Epithelial cell of esophagus (primary cell): ENCODE data around the gene SLC6A6.
"Not testable (repeated sequence)": the region's sequence is repeated elsewhere in the genome, so short reads cannot be mapped to it uniquely, and the experiment has no call there.

Experiments used
- DNase-seq: peaks from one replicate; pipeline ENCODE4 v3.0.0; 2010; ENCODE audit warnings: low read depth
- H3K4me3 ChIP-seq: 2 replicates; pipeline ENCODE4 v1.5.1; 2011; ENCODE audit warnings: mild to moderate bottlenecking, low read length, control low read depth
- TF ChIP-seq, protein P1 (sequence below): IDR thresholded peaks from 2 replicates; pipeline ENCODE4 v1.5.1; 2011; ENCODE audit warnings: low read depth, mild to moderate bottlenecking, low read length, control low read depth, inconsistent platforms; ENCODE audit not compliant: insufficient read depth; ENCODE audit errors: missing control alignments

Gene SLC6A6

DNA sequence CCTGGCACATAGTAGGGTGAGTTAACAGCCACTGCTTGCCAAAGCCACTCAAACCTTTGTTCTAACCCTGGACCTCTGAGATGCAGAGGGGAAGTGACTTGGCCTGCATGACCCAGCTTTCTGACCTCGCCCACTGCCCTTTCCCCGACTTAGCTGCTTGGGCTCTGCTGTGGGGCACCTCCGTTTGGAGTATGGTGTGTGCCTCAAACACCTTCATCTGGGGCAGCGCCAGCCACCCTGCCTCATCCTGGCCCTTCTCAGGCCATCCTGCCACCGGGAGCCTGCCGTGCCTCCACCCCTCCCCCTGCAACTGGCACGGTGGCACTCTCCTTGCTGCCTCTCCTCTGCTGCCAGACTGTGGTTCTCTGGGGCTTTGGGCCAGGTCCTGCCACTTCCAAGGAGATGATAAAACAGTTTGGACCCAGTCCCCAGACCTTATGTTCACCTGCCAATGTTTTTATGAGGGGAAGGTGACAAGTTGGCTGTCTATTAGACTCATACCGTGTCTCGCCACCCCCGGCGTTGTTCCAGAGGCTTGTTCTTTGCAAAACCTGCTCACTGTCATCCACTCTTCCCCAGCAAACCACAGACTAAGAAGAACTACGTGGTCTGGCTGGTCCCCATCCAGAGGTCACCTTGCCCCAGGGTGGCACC is 32.2 kb downstream of the SLC6A6 start:
- TF ChIP-seq, protein P1, sequence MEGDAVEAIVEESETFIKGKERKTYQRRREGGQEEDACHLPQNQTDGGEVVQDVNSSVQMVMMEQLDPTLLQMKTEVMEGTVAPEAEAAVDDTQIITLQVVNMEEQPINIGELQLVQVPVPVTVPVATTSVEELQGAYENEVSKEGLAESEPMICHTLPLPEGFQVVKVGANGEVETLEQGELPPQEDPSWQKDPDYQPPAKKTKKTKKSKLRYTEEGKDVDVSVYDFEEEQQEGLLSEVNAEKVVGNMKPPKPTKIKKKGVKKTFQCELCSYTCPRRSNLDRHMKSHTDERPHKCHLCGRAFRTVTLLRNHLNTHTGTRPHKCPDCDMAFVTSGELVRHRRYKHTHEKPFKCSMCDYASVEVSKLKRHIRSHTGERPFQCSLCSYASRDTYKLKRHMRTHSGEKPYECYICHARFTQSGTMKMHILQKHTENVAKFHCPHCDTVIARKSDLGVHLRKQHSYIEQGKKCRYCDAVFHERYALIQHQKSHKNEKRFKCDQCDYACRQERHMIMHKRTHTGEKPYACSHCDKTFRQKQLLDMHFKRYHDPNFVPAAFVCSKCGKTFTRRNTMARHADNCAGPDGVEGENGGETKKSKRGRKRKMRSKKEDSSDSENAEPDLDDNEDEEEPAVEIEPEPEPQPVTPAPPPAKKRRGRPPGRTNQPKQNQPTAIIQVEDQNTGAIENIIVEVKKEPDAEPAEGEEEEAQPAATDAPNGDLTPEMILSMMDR, result no peak
- H3K4me3 ChIP-seq, result no peak overlapping the region

DNA sequence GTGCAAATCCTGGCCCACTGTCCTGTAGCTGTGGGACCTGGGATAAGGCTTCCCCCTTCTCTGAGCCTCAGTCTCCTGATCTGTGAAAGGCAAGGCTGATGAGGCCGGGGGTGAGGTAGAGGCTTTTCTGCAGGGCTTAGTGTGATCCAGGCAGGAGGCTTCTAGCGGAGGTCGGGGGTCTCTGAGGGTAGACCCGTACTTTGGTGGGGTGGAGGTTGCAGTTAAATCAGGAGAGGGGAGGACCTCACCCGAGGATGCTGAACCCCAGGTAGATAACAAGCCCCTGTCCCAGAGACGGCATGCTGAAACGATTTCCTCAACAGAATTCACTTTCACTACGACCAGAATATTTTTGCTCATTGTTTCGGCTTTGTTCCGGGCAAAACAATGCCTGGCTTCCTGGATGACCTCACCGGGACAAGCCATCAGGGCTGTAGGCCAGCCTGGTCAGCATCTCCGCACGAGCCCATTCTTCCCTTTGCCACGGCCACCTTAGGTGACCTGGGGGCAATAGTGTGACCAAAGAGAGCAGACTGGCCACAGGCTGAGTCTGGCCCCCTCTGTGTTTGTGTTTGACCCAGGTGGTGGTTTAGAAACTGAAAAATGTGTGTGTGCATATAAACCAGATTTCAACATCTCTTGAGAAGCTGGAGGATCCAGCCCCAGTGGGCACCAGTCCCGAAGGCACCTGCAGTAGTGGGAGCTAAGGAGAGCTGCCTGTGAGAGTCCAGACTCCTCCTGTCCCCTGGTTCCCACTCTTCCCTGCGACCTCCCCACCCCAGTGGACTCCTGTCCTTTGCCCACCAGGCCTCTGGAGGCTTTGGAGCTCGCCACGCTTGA is 33.0 kb downstream of the SLC6A6 start:
- TF ChIP-seq, protein P1, result no peak
- H3K4me3 ChIP-seq, result no peak overlapping the region
- no peak for DNase-seq

More for the DNA sequence above, 32.2 kb downstream of the SLC6A6 start:
- DNase-seq, result no peak

DNA sequence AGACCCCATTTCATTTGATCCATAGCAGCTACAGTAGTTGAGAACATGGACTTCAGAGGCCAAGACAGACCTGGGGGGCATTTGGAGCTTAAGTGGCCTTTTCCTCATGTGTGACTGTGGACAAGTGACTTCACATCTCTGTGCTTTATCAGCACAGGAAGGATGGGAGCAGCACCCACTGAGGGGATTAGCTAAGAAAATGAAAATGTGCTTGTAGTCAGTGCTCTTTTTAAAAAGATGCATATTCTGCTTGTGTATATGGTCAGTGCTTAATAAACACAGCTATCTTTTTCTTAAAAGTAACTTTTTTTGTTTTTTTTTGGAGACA is 34.5 kb downstream of the SLC6A6 start:
- H3K4me3 ChIP-seq, result no peak overlapping the region
- TF ChIP-seq, protein P1, result no peak
- DNase-seq, result no peak

DNA sequence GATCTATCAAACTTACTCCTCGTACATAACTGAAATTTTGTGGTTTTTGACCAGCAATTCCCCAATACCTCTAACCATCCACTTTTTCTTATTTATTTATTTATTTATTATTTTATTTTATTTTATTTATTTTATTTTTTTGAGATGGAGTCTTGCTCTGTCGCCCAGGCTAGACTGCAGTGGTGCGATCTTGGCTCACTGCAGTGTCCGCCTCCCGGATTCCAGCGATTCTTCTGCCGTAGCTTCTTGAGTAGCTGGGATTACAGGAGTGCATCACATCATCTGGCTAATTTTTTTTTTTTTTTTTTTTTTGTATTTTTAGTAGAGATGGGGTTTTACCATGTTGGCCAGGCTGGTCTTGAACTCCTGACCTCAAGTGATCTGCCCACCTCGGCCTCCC is 35.3 kb downstream of the SLC6A6 start:
- not testable (repeated sequence) for H3K4me3 ChIP-seq, DNase-seq

DNA sequence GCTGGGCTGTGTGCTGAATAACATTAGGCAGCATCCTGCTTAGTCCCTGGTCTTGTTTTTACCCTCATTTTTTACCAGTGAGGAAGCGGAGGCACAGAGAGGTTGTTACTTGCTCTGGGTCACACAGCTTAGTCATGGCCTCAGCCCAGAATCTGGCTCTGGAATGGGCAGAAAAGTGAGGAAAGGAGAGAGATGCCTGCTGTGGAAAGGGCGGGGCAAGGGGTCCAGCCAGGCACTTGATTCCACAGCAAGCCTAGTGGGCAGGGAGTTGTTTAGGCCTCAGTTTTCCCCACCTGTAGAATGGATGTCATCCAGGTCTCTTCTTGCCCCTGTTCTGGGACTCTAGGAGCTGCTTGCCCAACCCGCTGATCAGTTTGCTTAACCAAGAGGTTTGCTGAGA is 35.9 kb downstream of the SLC6A6 start:
- TF ChIP-seq, protein P1, result no peak
- no peak overlapping the region for H3K4me3 ChIP-seq
- DNase-seq, result no peak

DNA sequence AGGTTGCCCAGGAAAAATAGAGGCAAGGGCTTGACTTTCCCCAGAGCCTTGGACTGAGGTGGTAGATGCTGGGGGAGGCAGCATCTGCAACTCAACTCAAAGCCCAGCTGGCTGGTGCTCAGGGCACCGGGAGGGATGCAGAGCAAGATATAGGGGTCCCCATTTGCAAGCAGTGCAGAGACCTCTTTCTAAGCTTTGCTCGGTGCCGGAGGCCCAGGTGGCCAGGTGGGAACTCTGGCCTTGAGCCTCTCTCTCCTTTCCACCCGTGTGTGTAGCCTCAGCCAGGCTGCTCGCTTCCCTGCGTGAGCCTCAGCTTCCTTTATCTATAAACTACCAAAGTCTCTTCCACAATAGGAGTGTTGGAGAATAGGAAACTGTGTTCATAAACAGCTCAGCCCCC is 36.5 kb downstream of the SLC6A6 start:
- TF ChIP-seq, protein P1, result no peak
- H3K4me3 ChIP-seq, result no peak overlapping the region

DNA sequence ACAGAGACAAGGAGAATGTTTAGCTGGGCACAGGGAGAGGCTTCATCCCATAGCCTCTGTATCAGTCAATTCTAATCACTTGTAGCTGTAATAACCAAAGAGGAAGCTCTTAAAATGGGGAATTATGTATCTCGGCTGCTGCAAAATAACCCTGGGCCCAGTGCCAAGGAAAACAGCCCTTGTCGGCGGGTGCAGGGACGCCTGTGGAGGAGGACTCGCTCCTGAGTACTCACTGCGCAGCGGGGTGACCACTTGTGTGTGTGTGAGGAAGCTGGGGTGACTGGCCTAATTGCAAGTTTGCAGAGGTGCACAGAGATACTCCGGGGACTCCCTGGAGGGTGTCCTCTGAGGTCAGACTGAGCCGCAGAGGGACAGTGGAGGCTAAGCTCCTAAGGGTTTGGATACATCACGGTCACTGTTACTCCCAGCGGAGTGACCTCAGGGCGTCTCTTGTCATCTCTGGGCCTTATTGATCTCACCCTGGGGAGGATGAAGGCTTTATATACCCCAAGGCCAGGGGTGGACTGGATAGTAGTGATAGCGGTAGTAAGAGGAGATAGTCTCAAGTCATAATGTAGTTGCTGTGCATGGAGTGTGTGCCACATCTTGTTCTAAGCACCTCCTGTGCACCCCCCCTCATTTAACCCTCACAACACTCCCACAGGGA is 37.2 kb downstream of the SLC6A6 start:
- TF ChIP-seq, protein P1, result no peak
- no peak overlapping the region for H3K4me3 ChIP-seq
- no peak for DNase-seq

More for the DNA sequence above, 36.5 kb downstream of the SLC6A6 start:
- DNase-seq, result no peak
